H9 (cell line): ENCODE measurements around the gene SMIM28. TPM values are rescaled to one million over a fixed set of nuclear protein-coding genes. Genes with fewer than 3 reads are reported as not detected.

ENCODE experiments used
- DNase-seq: peaks from one replicate; pipeline ENCODE4 v3.0.0-alpha.2; 2017
- H2AFZ ChIP-seq: one replicate; pipeline ENCODE4 v1.6.1; 2013; ENCODE audit warnings: mild to moderate bottlenecking, low read length, control low read depth, moderate library complexity
- H2AK5ac ChIP-seq: 2 replicates; pipeline ENCODE4 v1.6.1; 2013; ENCODE audit warnings: low read length, control low read depth, mixed read lengths; ENCODE audit not compliant: insufficient read length
- H2BK120ac ChIP-seq: one replicate; pipeline ENCODE4 v1.6.1; 2013; ENCODE audit warnings: low read depth, mild to moderate bottlenecking, low read length, control low read depth, inconsistent platforms; ENCODE audit not compliant: poor library complexity, severe bottlenecking
- H2BK12ac ChIP-seq: 2 replicates; pipeline ENCODE4 v1.6.1; 2013; ENCODE audit warnings: low read length, control low read depth, mixed read lengths, low read depth; ENCODE audit not compliant: insufficient read length
- H2BK15ac ChIP-seq: 2 replicates; pipeline ENCODE4 v1.6.1; 2013; ENCODE audit warnings: low read depth, low read length, control low read depth
- H2BK20ac ChIP-seq: one replicate; pipeline ENCODE4 v1.6.1; 2013; ENCODE audit warnings: low read depth, mild to moderate bottlenecking, low read length, control low read depth, inconsistent platforms; ENCODE audit not compliant: poor library complexity, severe bottlenecking
- H2BK5ac ChIP-seq: 2 replicates; pipeline ENCODE4 v1.6.1; 2013; ENCODE audit warnings: low read length, control low read depth, mixed read lengths; ENCODE audit not compliant: insufficient read length
- H3K14ac ChIP-seq: 2 replicates; pipeline ENCODE4 v1.6.1; 2013; ENCODE audit warnings: low read length, control low read depth; ENCODE audit not compliant: insufficient read depth
- H3K18ac ChIP-seq: 2 replicates; pipeline ENCODE4 v1.6.1; 2013; ENCODE audit warnings: low read depth, mild to moderate bottlenecking, mixed read lengths, low read length, control low read depth; ENCODE audit not compliant: insufficient read length
- H3K23ac ChIP-seq: 2 replicates; pipeline ENCODE4 v1.6.1; 2013; ENCODE audit warnings: low read length, control low read depth, mixed read lengths, low read depth; ENCODE audit not compliant: insufficient read length
- H3K23me2 ChIP-seq: 2 replicates; pipeline ENCODE4 v1.6.1; 2013; ENCODE audit warnings: low read depth, mild to moderate bottlenecking, mixed read lengths, low read length, control low read depth; ENCODE audit not compliant: insufficient read length, poor library complexity, severe bottlenecking
- H3K27ac ChIP-seq: 2 replicates; pipeline ENCODE4 v1.5.1; 2013; ENCODE audit warnings: low read length, control low read depth, mixed read lengths, low read depth; ENCODE audit not compliant: insufficient read length
- H3K27me3 ChIP-seq: 2 replicates; pipeline ENCODE4 v1.6.1; 2013; ENCODE audit warnings: low read length, control low read depth, inconsistent platforms; ENCODE audit not compliant: insufficient read depth
- H3K4ac ChIP-seq: 2 replicates; pipeline ENCODE4 v1.6.1; 2013; ENCODE audit warnings: low read depth, mild to moderate bottlenecking, control low read depth, inconsistent platforms, low read length, moderate library complexity
- H3K4me1 ChIP-seq: 2 replicates; pipeline ENCODE4 v1.6.1; 2013; ENCODE audit warnings: low read length, control low read depth, inconsistent platforms; ENCODE audit not compliant: insufficient read depth
- H3K4me2 ChIP-seq: 2 replicates; pipeline ENCODE4 v1.6.1; 2013; ENCODE audit warnings: low read length, control low read depth, mixed read lengths; ENCODE audit not compliant: insufficient read length, insufficient read depth
- H3K56ac ChIP-seq: 2 replicates; pipeline ENCODE4 v1.6.1; 2013; ENCODE audit warnings: low read depth, mild to moderate bottlenecking, mixed read lengths, low read length, control low read depth; ENCODE audit not compliant: insufficient read length
- H3K79me1 ChIP-seq: 2 replicates; pipeline ENCODE4 v1.6.1; 2013; ENCODE audit warnings: low read depth, mild to moderate bottlenecking, moderate library complexity, low read length, control low read depth, inconsistent platforms; ENCODE audit not compliant: insufficient read depth, poor library complexity, severe bottlenecking
- H3K79me2 ChIP-seq: 2 replicates; pipeline ENCODE4 v1.6.1; 2013; ENCODE audit warnings: low read length, control low read depth, inconsistent platforms; ENCODE audit not compliant: insufficient read depth
- H3K9ac ChIP-seq: 2 replicates; pipeline ENCODE4 v1.6.1; 2013; ENCODE audit warnings: low read length, control low read depth, mixed read lengths; ENCODE audit not compliant: insufficient read length; ENCODE audit errors: extremely low read depth
- H3K9me3 ChIP-seq: one replicate; pipeline ENCODE4 v1.6.1; 2013; ENCODE audit warnings: low read depth, low read length, inconsistent platforms; ENCODE audit not compliant: control insufficient read depth
- H3T11ph ChIP-seq: one replicate; pipeline ENCODE4 v1.6.1; 2013; ENCODE audit warnings: mild to moderate bottlenecking, low read length, control low read depth, inconsistent platforms
- H4K20me1 ChIP-seq: one replicate; pipeline ENCODE4 v1.6.1; 2013; ENCODE audit not compliant: control insufficient read depth, insufficient read length, insufficient read depth
- H4K5ac ChIP-seq: 2 replicates; pipeline ENCODE4 v1.6.1; 2013; ENCODE audit warnings: low read depth, mild to moderate bottlenecking, mixed read lengths, low read length, control low read depth; ENCODE audit not compliant: insufficient read length
- H4K8ac ChIP-seq: replicated peaks from 2 replicates; pipeline ENCODE4 v1.6.1; 2013; ENCODE audit warnings: low read length, control low read depth, mixed read lengths, low read depth; ENCODE audit not compliant: insufficient read length
- H4K91ac ChIP-seq: 2 replicates; pipeline ENCODE4 v1.6.1; 2013; ENCODE audit warnings: low read depth, mild to moderate bottlenecking, moderate library complexity, mixed read lengths, low read length, control low read depth; ENCODE audit not compliant: insufficient read length
- H3K27ac Mint-ChIP-seq, 3 experiments: 2 replicates in 2 of 3; 3 replicates in 1 of 3; pipeline ENCODE4 v1.8.0; 2020 to 2021; ENCODE audit warnings: mixed read lengths in 3 of 3, mild to moderate bottlenecking in 1 of 3, moderate library complexity in 1 of 3
- H3K27me3 Mint-ChIP-seq: 2 replicates; pipeline ENCODE4 v1.8.0; 2021; ENCODE audit warnings: low read depth, mild to moderate bottlenecking, moderate library complexity, mixed read lengths
- H3K36me3 Mint-ChIP-seq, 3 experiments: 2 replicates in 2 of 3; 3 replicates in 1 of 3; pipeline ENCODE4 v1.8.0; 2020 to 2021; ENCODE audit warnings: low read depth in 3 of 3, mixed read lengths in 3 of 3; ENCODE audit not compliant: insufficient read depth in 1 of 3
- H3K4me1 Mint-ChIP-seq, 2 experiments: 2 replicates each; pipeline ENCODE4 v1.8.0; 2020; ENCODE audit warnings: mixed read lengths in 2 of 2
- H3K4me3 Mint-ChIP-seq, 2 experiments: 2 replicates in 1 of 2; 3 replicates in 1 of 2; pipeline ENCODE4 v1.8.0; 2020 to 2021; ENCODE audit warnings: mild to moderate bottlenecking in 2 of 2, mixed read lengths in 2 of 2, moderate library complexity in 1 of 2
- H3K9me3 Mint-ChIP-seq, 2 experiments: 2 replicates in 1 of 2; 3 replicates in 1 of 2; pipeline ENCODE4 v1.8.0; 2020; ENCODE audit warnings: mild to moderate bottlenecking in 2 of 2, mixed read lengths in 2 of 2, moderate library complexity in 1 of 2
- WGBS: extraction: QIAGEN DNeasy Blood & Tissue Kit; methylation state at CpG from one replicate; pipeline ENCODE4 v1.1.7; 2013; ENCODE audit warnings: missing lambda C conversion rate, low lambda C conversion rate, mixed read lengths; ENCODE audit not compliant: insufficient read length; ENCODE audit errors: extremely low coverage; 5-methylcytosine and 5-hydroxymethylcytosine counted together
- total RNA-seq: library from RNA; stranded (reverse); gene quantifications from 2 replicates; pipeline ENCODE4 v1.2.1, GENCODE V29; 2021
- TF ChIP-seq, protein P1 (sequence below): fragments of 200-600 bp; sonication (generic); conservative IDR thresholded peaks from 3 replicates; pipeline ENCODE4 v1.8.0; 2021; ENCODE audit warnings: antibody characterized with exemption, mild to moderate bottlenecking

SMIM28 gene
- total RNA-seq, 1 experiment from 2014 or later, result not detected

DNA sequence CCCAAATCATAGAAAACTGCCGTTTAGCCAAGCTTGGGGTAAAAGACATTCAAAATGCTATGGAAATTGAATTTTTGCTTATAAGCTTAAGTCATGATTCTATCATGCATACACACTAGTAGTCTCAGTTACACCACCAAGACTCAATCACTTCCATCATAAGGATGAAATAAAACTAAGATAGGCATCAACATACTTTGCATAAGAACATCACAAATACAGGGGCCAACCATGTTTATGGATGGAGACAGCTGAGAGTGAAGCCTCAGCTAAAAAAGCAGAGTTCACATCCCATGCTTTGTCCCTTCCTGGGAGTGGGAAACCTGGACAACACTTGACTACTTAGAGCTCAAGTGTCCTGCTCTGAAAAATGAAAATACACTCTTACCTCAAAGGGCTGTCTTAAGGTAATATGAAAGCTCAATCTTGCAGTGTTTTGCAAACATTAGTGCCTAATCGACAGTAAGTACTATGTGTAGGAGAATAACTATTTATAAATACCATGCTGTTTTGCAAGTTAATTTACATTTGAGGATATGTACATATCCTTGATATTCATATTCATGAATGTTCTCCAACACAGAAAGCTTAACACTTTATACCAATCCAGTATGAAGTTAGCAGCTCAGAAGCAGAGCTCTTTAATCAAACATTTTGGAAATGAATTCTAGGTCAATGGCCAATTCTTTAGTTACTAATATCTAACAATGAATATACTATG, 32.0 kb upstream of the SMIM28 start:
- H3K4ac ChIP-seq, result no peak overlapping the region
- H4K5ac ChIP-seq, result no peak overlapping the region
- H2BK20ac ChIP-seq, result no peak overlapping the region
- no peaks in the 10 kb centered on the region for H3K9me3 ChIP-seq
- H3K27ac ChIP-seq, result no peak overlapping the region
- no peaks in the 10 kb centered on the region for H3K79me1 ChIP-seq
- H2BK12ac ChIP-seq, result no peak overlapping the region
- H3K4me1 ChIP-seq, result peaks cover 6% of the 10 kb centered on the region
- no peak overlapping the region for H3K23ac ChIP-seq
- H3K18ac ChIP-seq, result no peak overlapping the region
- no peak overlapping the region for H3K56ac ChIP-seq
- H3T11ph ChIP-seq, result no peak overlapping the region
- no peak overlapping the region for H4K8ac ChIP-seq
- no CpG with 5 or more reads among the region's 2 CpGs for WGBS
- no peak for DNase-seq
- Mint-ChIP-seq H3K9me3 (no peaks in the 10 kb centered on the region), H3K27ac (no peak overlapping the region; a peak in 1 of 7 replicates), H3K36me3 (no peaks in the 10 kb centered on the region), H3K27me3 (no peaks in the 10 kb centered on the region), H3K4me3 (no peak overlapping the region), H3K4me1 (peaks cover 15 to 30% of the 10 kb centered on the region in 2 experiments)
- no peak overlapping the region for H3K4me2 ChIP-seq
- no peak overlapping the region for H2AFZ ChIP-seq
- H4K91ac ChIP-seq, result no peak overlapping the region
- no peak overlapping the region for H3K9ac ChIP-seq
- H3K14ac ChIP-seq, result no peak overlapping the region
- H3K79me2 ChIP-seq, result no peaks in the 10 kb centered on the region
- no peak overlapping the region for H2AK5ac ChIP-seq
- no peaks in the 10 kb centered on the region for H4K20me1 ChIP-seq
- H3K23me2 ChIP-seq, result no peaks in the 10 kb centered on the region
- TF ChIP-seq, protein P1, sequence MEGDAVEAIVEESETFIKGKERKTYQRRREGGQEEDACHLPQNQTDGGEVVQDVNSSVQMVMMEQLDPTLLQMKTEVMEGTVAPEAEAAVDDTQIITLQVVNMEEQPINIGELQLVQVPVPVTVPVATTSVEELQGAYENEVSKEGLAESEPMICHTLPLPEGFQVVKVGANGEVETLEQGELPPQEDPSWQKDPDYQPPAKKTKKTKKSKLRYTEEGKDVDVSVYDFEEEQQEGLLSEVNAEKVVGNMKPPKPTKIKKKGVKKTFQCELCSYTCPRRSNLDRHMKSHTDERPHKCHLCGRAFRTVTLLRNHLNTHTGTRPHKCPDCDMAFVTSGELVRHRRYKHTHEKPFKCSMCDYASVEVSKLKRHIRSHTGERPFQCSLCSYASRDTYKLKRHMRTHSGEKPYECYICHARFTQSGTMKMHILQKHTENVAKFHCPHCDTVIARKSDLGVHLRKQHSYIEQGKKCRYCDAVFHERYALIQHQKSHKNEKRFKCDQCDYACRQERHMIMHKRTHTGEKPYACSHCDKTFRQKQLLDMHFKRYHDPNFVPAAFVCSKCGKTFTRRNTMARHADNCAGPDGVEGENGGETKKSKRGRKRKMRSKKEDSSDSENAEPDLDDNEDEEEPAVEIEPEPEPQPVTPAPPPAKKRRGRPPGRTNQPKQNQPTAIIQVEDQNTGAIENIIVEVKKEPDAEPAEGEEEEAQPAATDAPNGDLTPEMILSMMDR, result no peak
- H2BK5ac ChIP-seq, result no peak overlapping the region
- no peak overlapping the region for H2BK15ac ChIP-seq
- H3K27me3 ChIP-seq, result no peaks in the 10 kb centered on the region
- no peak overlapping the region for H2BK120ac ChIP-seq
